ENCODE results near the gene KCNIP3.

Gene KCNIP3

GRCh38 chr2:95329891-95330793, 33.0 kb downstream of the KCNIP3 start:
- no peak for DNase-seq (ENCODE audit: low read depth, low spot score)
- Histone ChIP-seq H3K27ac (ENCODE audit: low read length) (no peak overlapping the region), H3K27me3 (ENCODE audit: control insufficient read depth, insufficient read depth, low read length) (no peaks in the 10 kb centered on the region), H3K4me3 (ENCODE audit: low read length) (no peak overlapping the region), H3K4me1 (ENCODE audit: control insufficient read depth, insufficient read depth, low read length) (peaks cover 3% of the 10 kb centered on the region; the same call in 1 of the 2 replicates), H3K36me3 (ENCODE audit: control insufficient read depth, insufficient read depth, low read length) (no peaks in the 10 kb centered on the region), H3K9me3 (ENCODE audit: control insufficient read depth, insufficient read depth, low read length) (no peaks in the 10 kb centered on the region)
- WGBS (ENCODE audit: insufficient coverage, insufficient read length) = no CpG with 5 or more reads among the region's 23 CpGs

GRCh38 chr2:95330794-95331338, 33.7 kb downstream of the KCNIP3 start:
- Histone ChIP-seq H3K27ac (ENCODE audit: low read length) (no peak overlapping the region), H3K4me1 (ENCODE audit: control insufficient read depth, insufficient read depth, low read length) (peaks cover 3% of the 10 kb centered on the region; the same call in 1 of the 2 replicates)

GRCh38 chr2:95331606-95332005, 34.5 kb downstream of the KCNIP3 start:
- Histone ChIP-seq H3K9me3 (ENCODE audit: control insufficient read depth, insufficient read depth, low read length) (no peaks in the 10 kb centered on the region), H3K27ac (ENCODE audit: low read length) (no peak overlapping the region), H3K4me1 (ENCODE audit: control insufficient read depth, insufficient read depth, low read length) (no peaks in the 10 kb centered on the region), H3K4me3 (ENCODE audit: low read length) (no peak overlapping the region), H3K27me3 (ENCODE audit: control insufficient read depth, insufficient read depth, low read length) (no peaks in the 10 kb centered on the region), H3K36me3 (ENCODE audit: control insufficient read depth, insufficient read depth, low read length) (no peaks in the 10 kb centered on the region)
- DNase-seq (ENCODE audit: low read depth, low spot score) = no peak
- WGBS (ENCODE audit: insufficient coverage, insufficient read length) = no CpG with 5 or more reads among the region's 10 CpGs

More at GRCh38 chr2:95330794-95331338, 33.7 kb downstream of the KCNIP3 start:
- Histone ChIP-seq H3K4me3 (ENCODE audit: low read length) (no peak overlapping the region), H3K9me3 (ENCODE audit: control insufficient read depth, insufficient read depth, low read length) (no peaks in the 10 kb centered on the region), H3K27me3 (ENCODE audit: control insufficient read depth, insufficient read depth, low read length) (no peaks in the 10 kb centered on the region), H3K36me3 (ENCODE audit: control insufficient read depth, insufficient read depth, low read length) (no peaks in the 10 kb centered on the region)
- DNase-seq (ENCODE audit: low read depth, low spot score) = no peak
- no CpG with 5 or more reads among the region's 11 CpGs for WGBS (ENCODE audit: insufficient coverage, insufficient read length)

- Histone ChIP-seq H3K27me3 (ENCODE audit: control insufficient read depth, insufficient read depth, low read length) (no peaks in the 10 kb centered on the region), H3K27ac (ENCODE audit: low read length) (no peak overlapping the region), H3K36me3 (ENCODE audit: control insufficient read depth, insufficient read depth, low read length) (no peaks in the 10 kb centered on the region), H3K4me3 (ENCODE audit: low read length) (no peak overlapping the region), H3K9me3 (ENCODE audit: control insufficient read depth, insufficient read depth, low read length) (no peaks in the 10 kb centered on the region), H3K4me1 (ENCODE audit: control insufficient read depth, insufficient read depth, low read length) (no peaks in the 10 kb centered on the region)
- DNase-seq (ENCODE audit: low read depth, low spot score) = no peak
- WGBS (ENCODE audit: insufficient coverage, insufficient read length) = no CpG with 5 or more reads among the region's 8 CpGs
These were observed 34.9 kb downstream of the KCNIP3 start for GRCh38 chr2:95332036-95332435.

GRCh38 chr2:95333056-95333455, 35.9 kb downstream of the KCNIP3 start:
- H3K4me3 ChIP-seq (ENCODE audit: low read length) = no peak overlapping the region
- no peak overlapping the region for H3K27ac ChIP-seq (ENCODE audit: low read length)
- no CpG with 5 or more reads among the region's 7 CpGs for WGBS (ENCODE audit: insufficient coverage, insufficient read length)

GRCh38 chr2:95333888-95334338, 36.8 kb downstream of the KCNIP3 start:
- WGBS (ENCODE audit: insufficient coverage, insufficient read length) = no CpG with 5 or more reads among the region's 11 CpGs
- Histone ChIP-seq H3K4me1 (ENCODE audit: control insufficient read depth, insufficient read depth, low read length) (no peaks in the 10 kb centered on the region), H3K36me3 (ENCODE audit: control insufficient read depth, insufficient read depth, low read length) (no peaks in the 10 kb centered on the region), H3K27me3 (ENCODE audit: control insufficient read depth, insufficient read depth, low read length) (no peaks in the 10 kb centered on the region), H3K27ac (ENCODE audit: low read length) (no peak overlapping the region), H3K9me3 (ENCODE audit: control insufficient read depth, insufficient read depth, low read length) (no peaks in the 10 kb centered on the region), H3K4me3 (ENCODE audit: low read length) (no peak overlapping the region)
- DNase-seq (ENCODE audit: low read depth, low spot score) = no peak

More at GRCh38 chr2:95333056-95333455, 35.9 kb downstream of the KCNIP3 start:
- no peaks in the 10 kb centered on the region for H3K27me3 ChIP-seq (ENCODE audit: control insufficient read depth, insufficient read depth, low read length)
- H3K36me3 ChIP-seq (ENCODE audit: control insufficient read depth, insufficient read depth, low read length) = no peaks in the 10 kb centered on the region
- H3K9me3 ChIP-seq (ENCODE audit: control insufficient read depth, insufficient read depth, low read length) = no peaks in the 10 kb centered on the region
- no peak for DNase-seq (ENCODE audit: low read depth, low spot score)
- H3K4me1 ChIP-seq (ENCODE audit: control insufficient read depth, insufficient read depth, low read length) = no peaks in the 10 kb centered on the region

- Histone ChIP-seq H3K27ac (ENCODE audit: low read length) (no peak overlapping the region), H3K27me3 (ENCODE audit: control insufficient read depth, insufficient read depth, low read length) (no peaks in the 10 kb centered on the region), H3K36me3 (ENCODE audit: control insufficient read depth, insufficient read depth, low read length) (no peaks in the 10 kb centered on the region), H3K4me3 (ENCODE audit: low read length) (no peak overlapping the region), H3K9me3 (ENCODE audit: control insufficient read depth, insufficient read depth, low read length) (no peaks in the 10 kb centered on the region), H3K4me1 (ENCODE audit: control insufficient read depth, insufficient read depth, low read length) (no peaks in the 10 kb centered on the region)
- no peak for DNase-seq (ENCODE audit: low read depth, low spot score)
- no CpG with 5 or more reads among the region's 1 CpG for WGBS (ENCODE audit: insufficient coverage, insufficient read length)
These were observed 37.9 kb downstream of the KCNIP3 start for GRCh38 chr2:95334916-95335641.

GRCh38 chr2:95336406-95336805, 39.3 kb downstream of the KCNIP3 start:
- DNase-seq (ENCODE audit: low read depth, low spot score) = no peak
- no peaks in the 10 kb centered on the region for H3K4me1 ChIP-seq (ENCODE audit: control insufficient read depth, insufficient read depth, low read length)
- no peak overlapping the region for H3K4me3 ChIP-seq (ENCODE audit: low read length)
- no peaks in the 10 kb centered on the region for H3K27me3 ChIP-seq (ENCODE audit: control insufficient read depth, insufficient read depth, low read length)
- no peaks in the 10 kb centered on the region for H3K36me3 ChIP-seq (ENCODE audit: control insufficient read depth, insufficient read depth, low read length)
- no peak overlapping the region for H3K27ac ChIP-seq (ENCODE audit: low read length)
- H3K9me3 ChIP-seq (ENCODE audit: control insufficient read depth, insufficient read depth, low read length) = no peaks in the 10 kb centered on the region
- no CpG with 5 or more reads among the region's 2 CpGs for WGBS (ENCODE audit: insufficient coverage, insufficient read length)

- no CpG with 5 or more reads among the region's 7 CpGs for WGBS (ENCODE audit: insufficient coverage, insufficient read length)
- Histone ChIP-seq H3K4me3 (ENCODE audit: low read length) (no peak overlapping the region), H3K4me1 (ENCODE audit: control insufficient read depth, insufficient read depth, low read length) (no peaks in the 10 kb centered on the region), H3K27ac (ENCODE audit: low read length) (no peak overlapping the region), H3K27me3 (ENCODE audit: control insufficient read depth, insufficient read depth, low read length) (no peaks in the 10 kb centered on the region), H3K9me3 (ENCODE audit: control insufficient read depth, insufficient read depth, low read length) (no peaks in the 10 kb centered on the region), H3K36me3 (ENCODE audit: control insufficient read depth, insufficient read depth, low read length) (no peaks in the 10 kb centered on the region)
- no peak for DNase-seq (ENCODE audit: low read depth, low spot score)
These were observed 40.7 kb downstream of the KCNIP3 start for GRCh38 chr2:95337829-95338228.

GRCh38 chr2:95342556-95343320, 45.6 kb downstream of the KCNIP3 start:
- no peak overlapping the region for H3K27ac ChIP-seq (ENCODE audit: low read length)
- H3K4me3 ChIP-seq (ENCODE audit: low read length) = no peak overlapping the region
- DNase-seq (ENCODE audit: low read depth, low spot score) = no peak
- H3K27me3 ChIP-seq (ENCODE audit: control insufficient read depth, insufficient read depth, low read length) = peaks cover 27% of the 10 kb centered on the region
- H3K4me1 ChIP-seq (ENCODE audit: control insufficient read depth, insufficient read depth, low read length) = no peaks in the 10 kb centered on the region
- H3K9me3 ChIP-seq (ENCODE audit: control insufficient read depth, insufficient read depth, low read length) = no peaks in the 10 kb centered on the region
- no CpG with 5 or more reads among the region's 12 CpGs for WGBS (ENCODE audit: insufficient coverage, insufficient read length)
- no peaks in the 10 kb centered on the region for H3K36me3 ChIP-seq (ENCODE audit: control insufficient read depth, insufficient read depth, low read length)

All from iPS DF 6.9 (cell line).